ENCODE data around the gene RASA3.

RASA3 gene

DNA sequence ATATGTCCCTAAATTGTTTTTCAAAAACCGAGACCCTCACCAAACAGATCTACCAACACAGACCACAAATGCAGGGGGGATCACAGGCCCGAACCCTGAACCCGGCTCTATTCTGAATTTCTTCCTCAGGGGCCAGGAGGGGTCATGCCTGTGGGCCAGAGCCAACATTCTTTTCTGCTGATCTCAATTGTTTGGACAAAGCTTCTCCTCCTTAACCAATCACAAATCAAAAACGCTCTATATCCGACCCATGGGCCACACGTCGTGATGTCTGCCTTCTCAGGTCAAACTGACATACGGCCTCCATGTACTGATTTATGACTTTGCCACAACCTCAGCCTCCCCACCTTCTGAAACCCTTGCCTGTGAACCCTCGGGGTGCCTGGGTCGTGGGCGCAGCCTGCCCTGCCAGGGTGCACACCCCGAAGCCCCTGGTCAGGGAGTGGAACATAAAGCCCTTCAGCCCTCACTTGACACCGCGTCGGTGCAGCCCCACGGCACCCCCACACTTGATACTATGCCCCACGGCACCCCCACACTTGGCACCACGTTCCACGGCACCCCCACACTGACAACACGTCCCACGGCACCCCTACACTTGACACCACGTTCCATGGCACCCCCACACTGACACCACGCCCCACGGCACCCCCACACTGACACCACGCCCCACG is 100.2 kb downstream of the RASA3 start:
- Histone ChIP-seq H4K20me1 (ENCODE audit: insufficient read depth, low read length) (no peaks in the 10 kb centered on the region), H3K4me2 (ENCODE audit: low read depth, low read length) (no peak overlapping the region), H3K9me3 (replicated peaks; ENCODE audit: insufficient read depth, low read length) (no peaks in the 10 kb centered on the region), H3K36me3 (replicated peaks; ENCODE audit: insufficient read depth, low read length) (peaks cover 23% of the 10 kb centered on the region), H3K4me3 (ENCODE audit: low read length) (no peak overlapping the region), H3K27me3 (replicated peaks; ENCODE audit: insufficient read depth, low read length) (no peaks in the 10 kb centered on the region), H3K79me2 (ENCODE audit: low read length) (peaks cover 92% of the 10 kb centered on the region), H2AFZ (ENCODE audit: low read length) (no peak overlapping the region), H3K4me1 (ENCODE audit: low read length) (peaks cover 11% of the 10 kb centered on the region), H3K27ac (ENCODE audit: low read length) (no peak overlapping the region), H3K9me2 (replicated peaks; ENCODE audit: insufficient read depth, low read length) (no peaks in the 10 kb centered on the region), H3F3A (ENCODE audit: insufficient read depth, low read length) (peaks cover 13% of the 10 kb centered on the region), H3K9ac (ENCODE audit: low read length) (no peak overlapping the region)
- TF ChIP-seq EZH2 (optimal IDR thresholded peaks at IDR 0.05; ENCODE audit: low read depth, low read length) = no peak
- TF ChIP-seq, protein P1, sequence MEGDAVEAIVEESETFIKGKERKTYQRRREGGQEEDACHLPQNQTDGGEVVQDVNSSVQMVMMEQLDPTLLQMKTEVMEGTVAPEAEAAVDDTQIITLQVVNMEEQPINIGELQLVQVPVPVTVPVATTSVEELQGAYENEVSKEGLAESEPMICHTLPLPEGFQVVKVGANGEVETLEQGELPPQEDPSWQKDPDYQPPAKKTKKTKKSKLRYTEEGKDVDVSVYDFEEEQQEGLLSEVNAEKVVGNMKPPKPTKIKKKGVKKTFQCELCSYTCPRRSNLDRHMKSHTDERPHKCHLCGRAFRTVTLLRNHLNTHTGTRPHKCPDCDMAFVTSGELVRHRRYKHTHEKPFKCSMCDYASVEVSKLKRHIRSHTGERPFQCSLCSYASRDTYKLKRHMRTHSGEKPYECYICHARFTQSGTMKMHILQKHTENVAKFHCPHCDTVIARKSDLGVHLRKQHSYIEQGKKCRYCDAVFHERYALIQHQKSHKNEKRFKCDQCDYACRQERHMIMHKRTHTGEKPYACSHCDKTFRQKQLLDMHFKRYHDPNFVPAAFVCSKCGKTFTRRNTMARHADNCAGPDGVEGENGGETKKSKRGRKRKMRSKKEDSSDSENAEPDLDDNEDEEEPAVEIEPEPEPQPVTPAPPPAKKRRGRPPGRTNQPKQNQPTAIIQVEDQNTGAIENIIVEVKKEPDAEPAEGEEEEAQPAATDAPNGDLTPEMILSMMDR (IDR thresholded peaks at IDR 0.05; ENCODE audit: low read length) = no peak
- no peak for TF ChIP-seq EZH2phosphoT487 (IDR thresholded peaks at IDR 0.05; ENCODE audit: low read length)
- DNase-seq = no peak

DNA sequence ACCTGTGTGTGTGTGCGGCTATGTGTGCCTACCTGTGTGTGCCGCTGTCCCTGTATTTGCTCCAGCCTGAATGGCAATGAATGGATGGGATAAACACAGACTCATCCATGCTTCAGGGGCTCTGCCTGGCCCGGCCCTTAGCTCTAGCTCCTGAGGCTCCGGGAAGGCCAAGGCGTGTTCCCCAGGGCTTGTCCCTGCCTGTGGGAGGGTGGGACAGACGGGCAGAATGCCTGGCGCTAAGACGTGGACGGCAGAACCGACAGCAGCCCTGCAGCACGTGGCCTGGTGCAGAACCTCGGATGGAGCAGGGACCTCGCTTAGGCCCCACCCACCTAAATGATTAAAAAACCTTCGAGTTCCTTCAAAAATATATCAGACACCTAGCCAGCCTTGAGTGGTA is 100.8 kb downstream of the RASA3 start:
- Histone ChIP-seq H3F3A (ENCODE audit: insufficient read depth, low read length) (peaks cover 19% of the 10 kb centered on the region), H3K36me3 (replicated peaks; ENCODE audit: insufficient read depth, low read length) (peaks cover 17% of the 10 kb centered on the region), H3K9me3 (replicated peaks; ENCODE audit: insufficient read depth, low read length) (no peaks in the 10 kb centered on the region), H3K79me2 (ENCODE audit: low read length) (peaks cover 92% of the 10 kb centered on the region), H3K4me1 (ENCODE audit: low read length) (peaks cover 17% of the 10 kb centered on the region), H3K4me2 (ENCODE audit: low read depth, low read length) (no peak overlapping the region), H3K9me2 (replicated peaks; ENCODE audit: insufficient read depth, low read length) (no peaks in the 10 kb centered on the region), H3K27me3 (replicated peaks; ENCODE audit: insufficient read depth, low read length) (no peaks in the 10 kb centered on the region), H4K20me1 (ENCODE audit: insufficient read depth, low read length) (no peaks in the 10 kb centered on the region), H3K9ac (ENCODE audit: low read length) (no peak overlapping the region), H3K27ac (ENCODE audit: low read length) (no peak overlapping the region), H3K4me3 (ENCODE audit: low read length) (no peak overlapping the region), H2AFZ (ENCODE audit: low read length) (no peak overlapping the region)
- TF ChIP-seq, protein P1 (IDR thresholded peaks at IDR 0.05; ENCODE audit: low read length) = no peak
- TF ChIP-seq EZH2 (optimal IDR thresholded peaks at IDR 0.05; ENCODE audit: low read depth, low read length) = no peak
- no peak for TF ChIP-seq EZH2phosphoT487 (IDR thresholded peaks at IDR 0.05; ENCODE audit: low read length)
- no peak for DNase-seq

DNA sequence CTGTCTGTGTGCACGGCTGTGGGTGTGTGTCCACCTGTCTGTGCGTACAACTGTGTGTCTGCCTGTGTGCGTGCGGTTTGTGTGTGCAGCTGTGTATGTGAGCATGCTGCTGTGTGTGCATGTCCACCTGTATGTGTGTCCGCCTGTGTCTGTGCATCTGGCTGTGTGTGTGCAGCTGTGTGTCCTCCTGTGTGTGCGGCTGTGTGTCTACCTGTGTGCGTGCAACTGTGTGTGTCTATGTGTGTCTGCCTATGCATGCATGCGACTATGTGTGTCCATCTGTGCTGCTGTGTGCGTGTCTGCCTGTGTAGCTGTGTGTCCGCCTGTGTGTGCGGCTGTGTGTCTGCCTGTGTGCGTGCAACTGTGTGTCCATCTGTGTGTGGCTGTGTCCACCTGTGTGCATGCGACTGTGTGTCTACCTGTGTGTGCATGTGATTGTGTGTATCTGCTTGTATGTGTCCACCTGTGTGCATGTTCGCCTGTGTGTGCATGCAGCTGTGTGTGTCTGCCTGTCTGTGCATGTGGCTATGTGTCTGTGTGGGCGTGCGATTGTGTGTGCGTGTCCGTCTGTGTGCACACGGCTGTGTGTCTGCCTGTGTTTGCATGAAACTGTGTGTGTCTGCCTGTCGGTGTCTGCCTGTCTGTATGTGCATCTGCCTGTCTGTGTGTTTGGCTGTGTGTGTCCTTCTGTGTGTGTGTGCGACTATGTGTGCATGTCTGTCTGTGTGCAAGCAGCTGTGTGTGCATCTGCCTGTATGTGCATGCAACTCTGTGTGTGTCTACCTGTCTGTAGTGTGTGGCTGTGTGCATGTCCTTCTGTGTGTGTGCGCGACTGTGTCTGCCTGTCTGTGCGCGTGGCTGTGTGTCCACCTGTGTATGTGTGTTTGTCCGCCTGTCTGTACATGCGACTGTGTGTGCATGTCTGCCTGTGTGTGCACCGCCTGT is 101.5 kb downstream of the RASA3 start:
- Histone ChIP-seq H3K79me2 (ENCODE audit: low read length) (peaks cover 90% of the 10 kb centered on the region), H3K36me3 (replicated peaks; ENCODE audit: insufficient read depth, low read length) (peaks cover 14% of the 10 kb centered on the region), H3K4me1 (ENCODE audit: low read length) (peaks cover 24% of the 10 kb centered on the region), H3K4me3 (ENCODE audit: low read length) (no peak overlapping the region), H3K9me3 (replicated peaks; ENCODE audit: insufficient read depth, low read length) (no peaks in the 10 kb centered on the region), H3K4me2 (ENCODE audit: low read depth, low read length) (no peak overlapping the region), H3K27me3 (replicated peaks; ENCODE audit: insufficient read depth, low read length) (no peaks in the 10 kb centered on the region), H2AFZ (ENCODE audit: low read length) (no peak overlapping the region), H4K20me1 (ENCODE audit: insufficient read depth, low read length) (no peaks in the 10 kb centered on the region), H3K27ac (ENCODE audit: low read length) (no peak overlapping the region), H3F3A (ENCODE audit: insufficient read depth, low read length) (peaks cover 26% of the 10 kb centered on the region), H3K9me2 (replicated peaks; ENCODE audit: insufficient read depth, low read length) (no peaks in the 10 kb centered on the region), H3K9ac (ENCODE audit: low read length) (no peak overlapping the region)
- TF ChIP-seq EZH2 (optimal IDR thresholded peaks at IDR 0.05; ENCODE audit: low read depth, low read length) (no peak), EZH2phosphoT487 (IDR thresholded peaks at IDR 0.05; ENCODE audit: low read length) (no peak)
- TF ChIP-seq, protein P1 (IDR thresholded peaks at IDR 0.05; ENCODE audit: low read length) = no peak
- DNase-seq = no peak

All from MM.1S (cell line).